GM12874 (cell line): ENCODE measurements around the gene ABCA7.

Source experiments
- TF ChIP-seq, protein P1 (sequence below): IDR thresholded peaks from 2 replicates; pipeline ENCODE4 v1.5.1; 2011; ENCODE audit warnings: low read depth, mild to moderate bottlenecking, control low read depth, low read length, moderate library complexity; ENCODE audit not compliant: insufficient read depth

Gene ABCA7

DNA sequence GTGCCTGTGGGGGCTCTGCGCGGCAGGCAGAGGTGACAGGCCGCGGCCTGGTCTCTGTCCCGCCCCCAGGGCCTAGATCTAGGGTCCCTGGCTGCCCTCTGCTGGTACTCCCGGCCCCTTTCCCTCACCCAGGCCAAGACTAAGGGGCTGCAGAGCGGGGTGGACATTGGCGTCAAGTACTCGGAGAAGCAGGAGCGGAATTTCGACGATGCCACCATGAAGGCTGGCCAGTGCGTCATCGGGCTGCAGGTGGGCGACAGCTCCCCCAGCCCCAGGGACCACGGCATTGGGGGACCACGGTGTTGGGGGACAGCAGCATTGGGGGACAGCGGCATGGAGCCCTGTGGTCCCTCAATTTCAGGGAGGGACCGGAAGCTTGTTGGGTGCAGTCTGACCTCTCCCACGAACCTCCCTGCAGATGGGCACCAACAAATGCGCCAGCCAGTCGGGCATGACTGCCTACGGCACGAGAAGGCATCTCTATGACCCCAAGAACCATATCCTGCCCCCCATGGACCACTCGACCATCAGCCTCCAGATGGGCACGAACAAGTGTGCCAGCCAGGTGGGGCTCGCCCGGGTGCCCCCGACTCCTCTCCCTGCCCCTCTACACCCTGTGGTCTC, 3.8 kb upstream of the ABCA7 start:
- TF ChIP-seq, protein P1, sequence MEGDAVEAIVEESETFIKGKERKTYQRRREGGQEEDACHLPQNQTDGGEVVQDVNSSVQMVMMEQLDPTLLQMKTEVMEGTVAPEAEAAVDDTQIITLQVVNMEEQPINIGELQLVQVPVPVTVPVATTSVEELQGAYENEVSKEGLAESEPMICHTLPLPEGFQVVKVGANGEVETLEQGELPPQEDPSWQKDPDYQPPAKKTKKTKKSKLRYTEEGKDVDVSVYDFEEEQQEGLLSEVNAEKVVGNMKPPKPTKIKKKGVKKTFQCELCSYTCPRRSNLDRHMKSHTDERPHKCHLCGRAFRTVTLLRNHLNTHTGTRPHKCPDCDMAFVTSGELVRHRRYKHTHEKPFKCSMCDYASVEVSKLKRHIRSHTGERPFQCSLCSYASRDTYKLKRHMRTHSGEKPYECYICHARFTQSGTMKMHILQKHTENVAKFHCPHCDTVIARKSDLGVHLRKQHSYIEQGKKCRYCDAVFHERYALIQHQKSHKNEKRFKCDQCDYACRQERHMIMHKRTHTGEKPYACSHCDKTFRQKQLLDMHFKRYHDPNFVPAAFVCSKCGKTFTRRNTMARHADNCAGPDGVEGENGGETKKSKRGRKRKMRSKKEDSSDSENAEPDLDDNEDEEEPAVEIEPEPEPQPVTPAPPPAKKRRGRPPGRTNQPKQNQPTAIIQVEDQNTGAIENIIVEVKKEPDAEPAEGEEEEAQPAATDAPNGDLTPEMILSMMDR: no peak

DNA sequence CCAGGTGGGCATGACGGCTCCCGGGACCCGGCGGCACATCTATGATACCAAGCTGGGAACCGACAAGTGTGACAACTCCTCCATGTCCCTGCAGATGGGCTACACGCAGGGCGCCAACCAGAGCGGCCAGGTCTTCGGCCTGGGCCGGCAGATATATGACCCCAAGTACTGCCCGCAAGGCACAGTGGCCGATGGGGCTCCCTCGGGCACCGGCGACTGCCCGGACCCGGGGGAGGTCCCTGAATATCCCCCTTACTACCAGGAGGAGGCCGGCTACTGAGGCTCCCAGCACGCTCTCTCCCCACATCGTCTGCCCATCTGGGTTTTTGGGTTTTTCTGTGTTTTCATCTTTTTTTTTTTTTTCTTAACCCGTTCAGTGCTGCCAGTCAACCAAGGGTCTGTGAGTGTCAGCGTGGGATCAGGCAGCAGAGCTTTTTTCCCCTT, 2.3 kb upstream of the ABCA7 start:
- TF ChIP-seq, protein P1: no peak

DNA sequence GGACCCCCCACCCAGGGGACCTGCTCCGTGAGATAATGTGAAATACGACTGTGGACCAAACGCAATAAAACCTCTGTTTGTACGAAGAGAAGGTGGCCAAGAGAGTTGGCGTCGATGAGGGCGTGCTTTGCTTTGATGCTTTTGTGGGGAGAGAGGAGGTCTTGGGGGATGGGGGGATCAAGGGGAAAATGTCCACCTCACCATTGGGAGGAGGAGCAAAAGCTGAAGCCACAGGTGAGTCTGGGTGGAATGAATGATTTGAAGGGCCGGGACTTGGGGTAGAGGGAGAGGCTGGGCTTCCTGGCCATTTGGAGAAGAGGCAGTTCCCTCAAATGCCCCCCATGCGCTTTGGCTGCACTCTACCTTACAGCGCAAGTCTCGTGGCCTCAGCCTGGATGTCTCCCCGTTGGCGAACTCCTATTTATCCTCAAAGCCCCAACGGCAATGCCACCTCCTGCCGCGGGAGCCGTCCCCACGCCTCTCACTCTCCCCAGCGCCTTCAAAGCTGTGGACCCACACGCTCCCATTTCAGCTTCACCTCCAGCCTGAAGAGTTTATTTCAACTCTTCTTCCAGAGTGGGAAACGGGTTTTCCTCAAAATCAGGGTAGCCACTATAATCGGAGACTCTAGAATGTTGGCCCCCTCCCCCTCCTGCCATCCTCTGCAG, 795 bp upstream of the ABCA7 start:
- TF ChIP-seq, protein P1: no peak

DNA sequence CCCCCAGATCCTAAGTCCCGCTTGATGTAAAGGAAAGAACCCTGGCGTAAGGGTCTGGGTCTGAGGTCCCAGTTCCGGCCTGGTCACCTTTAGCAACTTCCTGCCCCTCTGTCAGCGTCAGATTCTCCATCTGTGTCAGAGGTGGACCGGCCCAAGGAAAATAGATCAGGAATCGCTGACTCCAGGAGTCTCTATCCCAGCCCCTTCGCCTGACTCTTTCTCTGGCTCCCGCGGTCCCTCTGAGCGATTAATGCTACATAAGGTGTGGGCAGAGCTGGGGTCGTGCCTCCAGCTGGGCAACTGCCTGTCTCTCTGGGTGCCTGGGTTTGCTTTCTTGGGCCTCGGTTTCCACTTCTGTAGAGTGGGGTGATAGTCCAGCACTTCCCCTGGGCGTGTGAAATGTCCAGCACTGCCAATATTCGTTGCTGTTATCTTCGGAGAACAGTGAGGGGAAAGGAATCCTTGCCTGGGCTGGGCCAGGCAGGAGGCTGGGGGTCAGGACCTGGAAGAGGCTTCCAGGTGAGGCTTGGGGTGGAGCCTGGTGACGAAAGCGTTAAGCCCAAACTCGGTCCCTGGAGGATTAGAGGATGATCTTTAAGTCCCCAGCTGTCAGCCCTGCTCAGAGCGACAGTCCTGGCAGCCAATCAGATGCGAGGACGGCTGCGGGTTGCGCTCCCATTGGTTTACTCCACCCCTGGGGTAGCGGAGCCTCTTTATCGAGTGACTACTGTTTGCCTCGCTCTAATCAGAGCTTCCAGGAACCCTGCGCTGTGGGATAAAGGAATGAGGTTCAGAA, 767 bp downstream of the ABCA7 start:
- TF ChIP-seq, protein P1: no peak

DNA sequence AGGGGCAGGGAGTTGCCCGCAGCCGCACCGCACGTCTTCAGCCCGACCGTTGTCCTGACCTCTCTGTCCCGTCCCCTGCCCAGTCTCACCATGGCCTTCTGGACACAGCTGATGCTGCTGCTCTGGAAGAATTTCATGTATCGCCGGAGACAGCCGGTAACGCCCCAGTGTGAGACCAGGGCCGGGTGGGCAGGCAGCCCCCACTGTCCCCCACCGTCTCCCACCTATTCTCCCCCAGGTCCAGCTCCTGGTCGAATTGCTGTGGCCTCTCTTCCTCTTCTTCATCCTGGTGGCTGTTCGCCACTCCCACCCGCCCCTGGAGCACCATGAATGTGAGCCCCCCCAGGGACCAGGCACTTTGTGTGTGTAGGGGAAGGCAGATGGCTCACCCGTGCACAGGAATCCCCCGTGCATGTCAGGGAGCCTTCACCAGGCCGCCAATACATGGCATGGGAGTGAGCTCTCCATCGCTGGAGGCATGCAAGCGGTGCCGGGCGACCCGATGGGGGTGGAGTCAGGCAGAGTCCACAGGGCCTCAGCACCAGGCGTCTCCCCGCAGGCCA, 1.4 kb downstream of the ABCA7 start:
- TF ChIP-seq, protein P1: no peak

DNA sequence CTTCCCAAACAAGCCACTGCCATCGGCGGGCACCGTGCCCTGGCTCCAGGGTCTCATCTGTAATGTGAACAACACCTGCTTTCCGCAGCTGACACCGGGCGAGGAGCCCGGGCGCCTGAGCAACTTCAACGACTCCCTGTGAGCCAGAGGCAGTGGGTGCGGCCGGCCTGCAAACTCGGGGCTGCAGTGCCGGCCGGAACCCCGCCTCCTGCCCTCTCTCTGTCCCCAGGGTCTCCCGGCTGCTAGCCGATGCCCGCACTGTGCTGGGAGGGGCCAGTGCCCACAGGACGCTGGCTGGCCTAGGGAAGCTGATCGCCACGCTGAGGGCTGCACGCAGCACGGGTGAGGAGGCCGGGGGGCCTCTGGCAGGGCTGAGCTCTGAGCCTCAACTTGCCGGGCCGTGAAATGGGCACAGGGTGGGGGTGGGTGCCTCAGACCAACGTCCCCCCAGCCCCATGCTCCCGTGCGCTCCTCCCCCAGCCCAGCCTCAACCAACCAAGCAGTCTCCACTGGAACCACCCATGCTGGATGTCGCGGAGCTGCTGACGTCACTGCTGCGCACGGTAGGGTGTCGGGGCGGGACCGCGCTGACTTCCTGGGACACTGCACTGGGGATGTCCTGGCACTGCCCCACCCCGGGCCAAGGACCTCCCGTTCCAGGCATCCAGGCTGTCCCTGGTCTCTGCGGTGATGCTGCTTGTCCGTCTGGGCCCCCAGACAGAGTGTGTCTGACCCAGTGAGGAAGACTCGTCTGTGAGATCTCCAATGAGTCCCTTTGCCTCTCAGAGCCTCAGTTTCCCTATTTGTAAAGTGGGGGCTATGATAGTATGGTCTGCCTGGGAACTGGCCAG, 2.2 kb downstream of the ABCA7 start:
- TF ChIP-seq, protein P1: no peak
